PC-9 (cell line): ENCODE results near the gene FGD6. TPM values are rescaled to one million over a fixed set of nuclear protein-coding genes. Genes with fewer than 3 reads are reported as not detected.
A peak's percentile ranks its signal among the peaks of the same experiment; 100 is the strongest.

Source experiments
- BruUV-seq: library from RNA; stranded (reverse); fragments of 400-500 nt; replicated peaks from 2 replicates; lab custom pipeline; 2021; lab: Mats Ljungman, UMichigan
- CTCF ChIA-PET: fragments of 300-600 bp; sonication (Branson Sonifier 250); formaldehyde crosslinking; loops from one replicate; lab custom pipeline; 2022; ENCODE audit warnings: antibody characterized with exemption; lab: Charles Lee
- POLR2A ChIA-PET: fragments of 300-600 bp; sonication (Branson Sonifier 250); formaldehyde crosslinking; loops from one replicate; lab custom pipeline; 2022; ENCODE audit warnings: antibody characterized with exemption; ENCODE audit not compliant: unreplicated experiment; lab: Charles Lee
- DNase-seq, 2 experiments: peaks; one replicate each; pipeline versions ENCODE4 v3.0.0 to v3.0.0-alpha.2; 2015 to 2022; ENCODE audit warnings: mixed read lengths in 1 of 2
- H2AFZ ChIP-seq: fragments of 200-600 bp; sonication (generic); 2 replicates; pipeline ENCODE4 v1.8.1; 2017; ENCODE audit warnings: antibody characterized with exemption
- H3F3A ChIP-seq: fragments of 200-600 bp; sonication (generic); 2 replicates; pipeline ENCODE4 v1.8.1; 2017; ENCODE audit warnings: antibody characterized with exemption, mild to moderate bottlenecking, low read depth; ENCODE audit not compliant: insufficient read depth
- H3K27ac ChIP-seq: fragments of 200-600 bp; sonication (generic); 2 replicates; pipeline ENCODE4 v1.6.1; 2016; ENCODE audit warnings: mixed run types
- H3K27me3 ChIP-seq: fragments of 200-600 bp; sonication (generic); 2 replicates; pipeline ENCODE4 v1.6.1; 2016; ENCODE audit warnings: low read depth, mixed run types; ENCODE audit not compliant: insufficient read depth
- H3K36me3 ChIP-seq: fragments of 200-600 bp; sonication (generic); 2 replicates; pipeline ENCODE4 v1.6.1; 2016; ENCODE audit warnings: low read depth, mixed run types
- H3K4me1 ChIP-seq: fragments of 200-600 bp; sonication (generic); replicated peaks from 2 replicates; pipeline ENCODE4 v1.6.1; 2016; ENCODE audit warnings: mixed run types; ENCODE audit not compliant: insufficient read depth
- H3K4me2 ChIP-seq: fragments of 200-600 bp; sonication (generic); 2 replicates; pipeline ENCODE4 v1.6.1; 2017; ENCODE audit warnings: mixed run types
- H3K4me3 ChIP-seq: fragments of 200-600 bp; sonication (generic); 2 replicates; pipeline ENCODE4 v1.6.1; 2016; ENCODE audit warnings: mixed run types
- H3K79me2 ChIP-seq: fragments of 200-600 bp; sonication (generic); 2 replicates; pipeline ENCODE4 v1.6.1; 2017; ENCODE audit warnings: low read depth, mixed run types
- H3K9me2 ChIP-seq: fragments of 200-600 bp; sonication (generic); 2 replicates; pipeline ENCODE4 v1.8.1; 2017; ENCODE audit warnings: mild to moderate bottlenecking; ENCODE audit not compliant: insufficient read depth
- H3K9me3 ChIP-seq: fragments of 200-600 bp; sonication (generic); 2 replicates; pipeline ENCODE4 v1.8.1; 2016; ENCODE audit warnings: low read depth; ENCODE audit not compliant: insufficient read depth
- H4K20me1 ChIP-seq: fragments of 200-600 bp; sonication (generic); 2 replicates; pipeline ENCODE4 v1.8.1; 2017; ENCODE audit not compliant: insufficient read depth
- CTCF ChIP-seq: fragments of 200-600 bp; sonication (generic); conservative IDR thresholded peaks from 2 replicates; pipeline ENCODE4 v1.6.1; 2017; ENCODE audit warnings: mixed run types, antibody characterized with exemption, mild to moderate bottlenecking, moderate library complexity
- EZH2 ChIP-seq: fragments of 200-600 bp; sonication (generic); IDR thresholded peaks from 2 replicates; pipeline ENCODE4 v1.8.0; 2017; ENCODE audit warnings: antibody characterized with exemption, low read depth
- intact Hi-C: fragments of 100-400 bp; cut with micrococcal nuclease; formaldehyde crosslinking; loops from one replicate; pipeline ENCODE4 v1.10.0; 2022; ENCODE audit not compliant: unreplicated experiment
- total RNA-seq: library from RNA; stranded (reverse); gene quantifications from 2 replicates; pipeline ENCODE4 v1.2.3, GENCODE V29; 2021

Gene FGD6
- total RNA-seq, 1 experiment from 2014 or later: 22.0 TPM

GRCh38 chr12:95203487-95204030, 13.7 kb downstream of the FGD6 start:
- no TSS peak for BruUV-seq
- Histone ChIP-seq H2AFZ (no peak overlapping the region), H3K9me3 (no peaks in the 10 kb centered on the region), H3F3A (peaks cover 62% of the 10 kb centered on the region), H4K20me1 (no peaks in the 10 kb centered on the region), H3K36me3 (peaks cover 8% of the 10 kb centered on the region; the same call in 1 of the 2 replicates), H3K4me1 (peaks cover 85% of the 10 kb centered on the region), H3K79me2 (peaks cover 79% of the 10 kb centered on the region), H3K27me3 (no peaks in the 10 kb centered on the region), H3K27ac (peak overlapping the region; percentile 98), H3K4me3 (peak overlapping the region; percentile 48), H3K4me2 (peak overlapping the region; percentile 83), H3K9me2 (no peaks in the 10 kb centered on the region)
- TF ChIP-seq CTCF (no peak), EZH2 (no peak)
- intact Hi-C loops: loop anchor here (1.0 to 5.0 kb wide), 2 partner anchors 14 to 86 kb away; partner anchors contain the start of genes FGD6 and VEZT
- DNase-seq: no peak
- POLR2A ChIA-PET: no interaction called here
- CTCF ChIA-PET: no interaction called here

- Histone ChIP-seq H3K9me3 (no peaks in the 10 kb centered on the region), H3K9me2 (no peaks in the 10 kb centered on the region), H4K20me1 (no peaks in the 10 kb centered on the region), H3F3A (peaks cover 62% of the 10 kb centered on the region), H3K4me3 (peak overlapping the region; percentile 48; the same call in 1 of the 2 replicates), H3K27me3 (no peaks in the 10 kb centered on the region), H3K36me3 (peaks cover 8% of the 10 kb centered on the region; the same call in 1 of the 2 replicates), H3K79me2 (peaks cover 80% of the 10 kb centered on the region), H3K4me2 (peak overlapping the region; percentile 83), H2AFZ (no peak overlapping the region), H3K27ac (peak overlapping the region; percentile 98), H3K4me1 (peaks cover 85% of the 10 kb centered on the region)
- POLR2A ChIA-PET: interaction anchor here (0.6 kb wide), 1 partner anchor 124 kb away, joined by 3 read pairs; no protein-coding TSS in a partner anchor
- BruUV-seq: no TSS peak
- TF ChIP-seq CTCF (no peak), EZH2 (no peak)
- CTCF ChIA-PET: no interaction called here
- DNase-seq: no peak
- intact Hi-C loops: loop anchor here (5.0 kb wide), 1 partner anchor 86 kb away; no protein-coding TSS in a partner anchor
These were observed 14.4 kb downstream of the FGD6 start for GRCh38 chr12:95202691-95203486.

GRCh38 chr12:95201056-95201670, 16.1 kb downstream of the FGD6 start:
- TF ChIP-seq CTCF (no peak), EZH2 (no peak)
- POLR2A ChIA-PET: interaction anchor here (0.6 to 0.7 kb wide), 4 partner anchors 14 to 499 kb away, joined by 3 to 10 read pairs (median 5); partner anchors contain the start of genes FGD6 and VEZT
- H3K79me2 ChIP-seq: peaks cover 80% of the 10 kb centered on the region
- DNase-seq: peak; percentile 46 to 85
- H3K36me3 ChIP-seq: peaks cover 8% of the 10 kb centered on the region; the same call in 1 of the 2 replicates
- H3K4me2 ChIP-seq: peak overlapping the region; percentile 74
- H3K27me3 ChIP-seq: no peaks in the 10 kb centered on the region
- peaks cover 55% of the 10 kb centered on the region for H3F3A ChIP-seq
- intact Hi-C loops: loop anchor here (2.0 to 5.0 kb wide), 2 partner anchors 16 to 84 kb away; partner anchors contain the start of genes FGD6 and VEZT
- no peak overlapping the region for H2AFZ ChIP-seq
- H3K9me3 ChIP-seq: no peaks in the 10 kb centered on the region
- peaks cover 71% of the 10 kb centered on the region for H3K4me1 ChIP-seq
- H3K27ac ChIP-seq: peak overlapping the region; percentile 98
- CTCF ChIA-PET: no interaction called here
- H3K9me2 ChIP-seq: no peaks in the 10 kb centered on the region
- BruUV-seq: no TSS peak
- H4K20me1 ChIP-seq: no peaks in the 10 kb centered on the region
- H3K4me3 ChIP-seq: peak overlapping the region; percentile 41; the same call in 1 of the 2 replicates
